ENCODE data around the gene GRM6.

The GRM6 gene

DNA sequence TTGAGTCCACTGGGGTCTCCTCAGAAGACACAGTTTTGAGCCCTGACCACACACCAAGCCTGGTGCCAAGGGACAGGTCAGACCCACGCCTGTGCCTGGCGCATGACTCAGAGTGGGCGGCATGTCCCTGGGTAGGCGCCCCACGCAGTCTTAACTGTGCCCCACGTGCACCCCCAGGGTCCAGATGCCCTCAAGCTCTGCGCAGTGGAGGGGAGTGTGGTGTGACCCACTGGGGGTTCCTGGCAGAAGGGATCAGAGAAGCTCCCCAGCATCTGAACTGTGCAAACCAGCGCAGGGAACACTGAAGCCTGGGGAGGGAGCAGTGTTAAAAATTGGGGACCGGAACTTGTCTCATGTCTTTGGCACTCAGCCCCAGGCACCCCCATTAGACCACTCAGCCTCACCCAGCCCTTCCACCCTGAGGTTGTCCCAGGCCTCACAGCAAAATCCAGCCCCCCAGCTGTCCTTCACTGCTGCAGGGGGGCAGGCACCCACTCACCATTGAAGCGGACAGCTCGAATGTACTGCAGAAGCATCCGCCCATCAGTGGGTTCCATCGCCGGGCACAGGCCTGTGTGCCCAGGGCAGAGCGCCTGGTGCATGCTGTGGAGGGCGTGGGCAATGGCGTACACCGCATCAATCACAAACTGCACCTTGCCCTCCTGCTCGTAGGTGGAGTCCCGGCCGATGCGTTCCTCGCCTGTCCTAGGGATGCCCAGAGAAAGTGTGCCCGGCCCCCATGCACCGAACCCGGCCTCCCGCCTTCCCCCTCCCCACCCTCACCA lies 6.5 kb downstream of the GRM6 start:
- TF ChIP-seq SIN3A (IDR thresholded peaks at IDR 0.05; ENCODE audit: borderline replicate concordance, insufficient read depth, low read length), result no peak
- TF ChIP-seq TAF1 (IDR thresholded peaks at IDR 0.05; ENCODE audit: borderline replicate concordance, insufficient read depth, low read length), result no peak
- no peak for TF ChIP-seq FOXP2 (optimal IDR thresholded peaks at IDR 0.05; ENCODE audit: borderline replicate concordance, extremely low read depth, extremely low read length, insufficient read depth)

DNA sequence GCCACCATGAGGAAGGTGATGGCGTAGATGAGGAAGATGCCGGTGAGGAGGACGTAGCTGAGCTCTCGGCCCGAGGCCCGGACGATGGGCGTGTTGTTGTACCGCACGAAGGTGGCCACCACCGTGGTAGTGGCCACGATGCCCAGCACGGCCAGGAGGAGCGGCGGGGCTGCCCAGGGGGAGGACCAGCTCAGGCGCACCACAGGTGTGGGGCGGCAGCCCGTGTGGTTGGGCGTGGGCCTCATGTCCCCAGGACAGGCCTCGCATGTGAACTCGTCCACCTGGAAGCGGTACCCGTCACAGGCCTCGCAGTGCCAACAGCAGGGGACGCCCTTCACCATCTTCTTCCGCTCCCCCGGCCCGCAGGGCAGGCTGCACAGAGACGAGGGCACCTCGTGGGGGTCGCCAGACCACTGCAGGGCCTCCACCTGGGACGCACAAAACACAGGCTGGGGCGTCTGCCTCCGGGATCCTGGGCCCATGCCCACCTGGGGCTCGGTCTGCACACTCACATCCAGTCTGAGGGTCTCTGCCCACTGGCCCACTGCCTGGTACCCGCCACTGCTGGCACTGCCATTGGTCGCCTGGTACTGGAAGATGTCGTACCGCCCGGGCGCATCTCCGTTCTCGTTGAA lies 8.7 kb downstream of the GRM6 start:
- TF ChIP-seq SIN3A (IDR thresholded peaks at IDR 0.05; ENCODE audit: borderline replicate concordance, insufficient read depth, low read length) (no peak), FOXP2 (optimal IDR thresholded peaks at IDR 0.05; ENCODE audit: borderline replicate concordance, extremely low read depth, extremely low read length, insufficient read depth) (no peak), POLR2AphosphoS5 (IDR thresholded peaks at IDR 0.05; ENCODE audit: low read depth, low read length) (no peak), TAF1 (IDR thresholded peaks at IDR 0.05; ENCODE audit: borderline replicate concordance, insufficient read depth, low read length) (no peak)
- TF ChIP-seq, protein P1, sequence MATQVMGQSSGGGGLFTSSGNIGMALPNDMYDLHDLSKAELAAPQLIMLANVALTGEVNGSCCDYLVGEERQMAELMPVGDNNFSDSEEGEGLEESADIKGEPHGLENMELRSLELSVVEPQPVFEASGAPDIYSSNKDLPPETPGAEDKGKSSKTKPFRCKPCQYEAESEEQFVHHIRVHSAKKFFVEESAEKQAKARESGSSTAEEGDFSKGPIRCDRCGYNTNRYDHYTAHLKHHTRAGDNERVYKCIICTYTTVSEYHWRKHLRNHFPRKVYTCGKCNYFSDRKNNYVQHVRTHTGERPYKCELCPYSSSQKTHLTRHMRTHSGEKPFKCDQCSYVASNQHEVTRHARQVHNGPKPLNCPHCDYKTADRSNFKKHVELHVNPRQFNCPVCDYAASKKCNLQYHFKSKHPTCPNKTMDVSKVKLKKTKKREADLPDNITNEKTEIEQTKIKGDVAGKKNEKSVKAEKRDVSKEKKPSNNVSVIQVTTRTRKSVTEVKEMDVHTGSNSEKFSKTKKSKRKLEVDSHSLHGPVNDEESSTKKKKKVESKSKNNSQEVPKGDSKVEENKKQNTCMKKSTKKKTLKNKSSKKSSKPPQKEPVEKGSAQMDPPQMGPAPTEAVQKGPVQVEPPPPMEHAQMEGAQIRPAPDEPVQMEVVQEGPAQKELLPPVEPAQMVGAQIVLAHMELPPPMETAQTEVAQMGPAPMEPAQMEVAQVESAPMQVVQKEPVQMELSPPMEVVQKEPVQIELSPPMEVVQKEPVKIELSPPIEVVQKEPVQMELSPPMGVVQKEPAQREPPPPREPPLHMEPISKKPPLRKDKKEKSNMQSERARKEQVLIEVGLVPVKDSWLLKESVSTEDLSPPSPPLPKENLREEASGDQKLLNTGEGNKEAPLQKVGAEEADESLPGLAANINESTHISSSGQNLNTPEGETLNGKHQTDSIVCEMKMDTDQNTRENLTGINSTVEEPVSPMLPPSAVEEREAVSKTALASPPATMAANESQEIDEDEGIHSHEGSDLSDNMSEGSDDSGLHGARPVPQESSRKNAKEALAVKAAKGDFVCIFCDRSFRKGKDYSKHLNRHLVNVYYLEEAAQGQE (IDR thresholded peaks at IDR 0.05; ENCODE audit: insufficient read depth in 1 of 2, low read depth in 2 of 2, low read length in 2 of 2), result no peak

DNA sequence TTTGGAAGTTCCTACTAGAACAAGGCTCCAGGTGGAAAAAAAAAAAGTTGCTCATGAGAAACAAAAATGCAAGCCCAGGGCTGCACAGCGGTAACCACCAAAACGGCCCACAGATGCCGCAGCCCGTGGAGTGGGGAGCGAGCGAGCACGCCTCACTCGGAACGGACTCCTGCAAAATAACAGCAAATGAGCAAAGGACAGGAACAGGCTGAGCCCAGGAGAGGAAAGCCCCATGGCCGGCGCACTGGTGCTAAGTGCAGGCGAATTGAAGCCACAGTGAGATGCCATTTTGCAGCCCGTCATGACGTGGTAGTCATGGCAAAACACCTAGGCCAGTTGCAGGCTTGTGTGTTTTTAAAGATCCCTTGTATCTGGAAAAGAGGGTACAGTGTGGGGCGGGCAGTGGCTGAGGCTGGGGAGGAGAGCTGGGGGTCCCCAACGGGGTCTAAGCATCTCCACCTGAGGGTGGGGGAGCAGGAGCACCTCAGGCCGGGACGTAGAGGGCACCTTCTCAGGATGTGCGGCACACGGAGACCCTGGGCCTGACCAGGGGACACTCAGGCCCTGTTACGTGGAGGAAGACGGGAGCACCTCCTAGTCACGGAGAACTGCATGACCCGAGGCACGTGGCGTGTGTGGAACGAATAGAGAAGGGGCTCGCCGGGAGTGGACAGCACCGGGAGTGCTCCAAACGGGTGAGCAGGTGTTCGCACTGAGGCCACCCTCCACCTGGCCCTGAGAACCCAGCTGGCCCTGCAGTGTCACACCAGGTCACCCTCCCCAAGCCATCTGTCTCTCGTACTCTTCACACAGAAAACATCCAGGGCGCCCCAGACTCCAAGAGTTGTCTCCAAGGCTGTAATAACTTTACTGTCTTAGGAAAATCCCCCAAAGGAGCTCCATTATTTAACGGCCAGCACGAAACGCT lies 10.7 kb downstream of the GRM6 start:
- no peak for TF ChIP-seq TAF1 (IDR thresholded peaks at IDR 0.05; ENCODE audit: borderline replicate concordance, insufficient read depth, low read length)
- TF ChIP-seq, protein P1 (IDR thresholded peaks at IDR 0.05; ENCODE audit: insufficient read depth in 1 of 2, low read depth in 2 of 2, low read length in 2 of 2), result no peak
- no peak for TF ChIP-seq FOXP2 (optimal IDR thresholded peaks at IDR 0.05; ENCODE audit: borderline replicate concordance, extremely low read depth, extremely low read length, insufficient read depth)
- TF ChIP-seq SIN3A (IDR thresholded peaks at IDR 0.05; ENCODE audit: borderline replicate concordance, insufficient read depth, low read length), result no peak
- TF ChIP-seq POLR2AphosphoS5 (IDR thresholded peaks at IDR 0.05; ENCODE audit: low read depth, low read length), result no peak

DNA sequence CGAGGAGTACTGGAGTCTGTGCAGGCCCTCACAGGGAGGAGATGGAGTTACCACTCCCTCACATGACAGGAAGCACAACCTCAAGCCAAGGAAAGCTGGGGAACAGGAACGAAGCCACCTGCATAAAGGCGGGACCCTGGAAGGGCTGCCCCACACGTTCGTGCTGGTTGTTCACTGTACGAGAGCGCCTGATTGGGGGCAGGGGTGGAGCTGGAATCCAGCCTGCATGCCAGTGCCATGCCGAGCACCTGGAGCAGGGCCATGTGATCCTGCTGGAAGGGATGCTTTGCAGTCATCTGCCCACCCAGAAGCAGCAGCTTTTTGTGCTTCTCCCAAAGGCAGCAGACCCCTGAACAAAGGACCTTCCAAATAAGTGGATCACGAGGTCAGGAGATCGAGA lies 11.4 kb downstream of the GRM6 start:
- TF ChIP-seq SIN3A (IDR thresholded peaks at IDR 0.05; ENCODE audit: borderline replicate concordance, insufficient read depth, low read length) (no peak), TAF1 (IDR thresholded peaks at IDR 0.05; ENCODE audit: borderline replicate concordance, insufficient read depth, low read length) (no peak), POLR2AphosphoS5 (IDR thresholded peaks at IDR 0.05; ENCODE audit: low read depth, low read length) (no peak), FOXP2 (optimal IDR thresholded peaks at IDR 0.05; ENCODE audit: borderline replicate concordance, extremely low read depth, extremely low read length, insufficient read depth) (no peak)
- TF ChIP-seq, protein P1 (IDR thresholded peaks at IDR 0.05; ENCODE audit: insufficient read depth in 1 of 2, low read depth in 2 of 2, low read length in 2 of 2), result no peak

DNA sequence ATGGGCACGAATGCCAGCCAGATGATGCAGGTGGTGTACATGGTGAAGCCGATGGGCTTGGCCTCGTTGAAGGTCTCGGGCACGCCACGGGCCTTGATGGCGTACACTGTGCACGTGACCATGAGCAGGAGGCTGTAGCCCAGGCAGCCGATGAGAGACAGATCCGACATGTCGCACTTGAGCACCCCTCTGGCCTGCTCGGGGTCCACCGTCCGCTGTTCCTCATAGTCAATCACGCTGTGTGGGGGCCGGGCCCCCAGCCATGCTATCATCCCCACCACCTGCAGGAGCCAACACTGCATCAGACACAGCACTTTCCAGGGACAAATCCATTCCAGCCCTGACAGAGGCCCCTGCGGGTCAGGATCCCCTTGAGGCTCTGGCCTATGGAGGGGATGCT lies 12.2 kb downstream of the GRM6 start:
- TF ChIP-seq, protein P1 (IDR thresholded peaks at IDR 0.05; ENCODE audit: insufficient read depth in 1 of 2, low read depth in 2 of 2, low read length in 2 of 2), result no peak
- TF ChIP-seq TAF1 (IDR thresholded peaks at IDR 0.05; ENCODE audit: borderline replicate concordance, insufficient read depth, low read length) (no peak), POLR2AphosphoS5 (IDR thresholded peaks at IDR 0.05; ENCODE audit: low read depth, low read length) (no peak), SIN3A (IDR thresholded peaks at IDR 0.05; ENCODE audit: borderline replicate concordance, insufficient read depth, low read length) (no peak), FOXP2 (optimal IDR thresholded peaks at IDR 0.05; ENCODE audit: borderline replicate concordance, extremely low read depth, extremely low read length, insufficient read depth) (no peak)
